CD1c-positive myeloid dendritic cell (primary cell): ENCODE results near the gene PLXNA2.

Source experiments
- DNase-seq: peaks from one replicate; pipeline ENCODE4 v3.0.0-alpha.2; 2016; ENCODE audit errors: extremely low spot score

Gene PLXNA2

GRCh38 chr1:208225954-208226937 is 17.9 kb downstream of the PLXNA2 start:
- no peak for DNase-seq

- DNase-seq = no peak
Observed at GRCh38 chr1:208224192-208224713, 19.9 kb downstream of the PLXNA2 start.

- peak; percentile 35 for DNase-seq
Observed at GRCh38 chr1:208223136-208223535, 21.0 kb downstream of the PLXNA2 start.

GRCh38 chr1:208222376-208223126 is 21.6 kb downstream of the PLXNA2 start:
- DNase-seq = no peak

GRCh38 chr1:208221291-208221622 is 22.9 kb downstream of the PLXNA2 start:
- no peak for DNase-seq

GRCh38 chr1:208219659-208220282 is 24.4 kb downstream of the PLXNA2 start:
- peak; percentile 78 for DNase-seq

GRCh38 chr1:208219098-208219658 is 25.0 kb downstream of the PLXNA2 start:
- DNase-seq = no peak

GRCh38 chr1:208218237-208219097 is 25.7 kb downstream of the PLXNA2 start:
- no peak for DNase-seq

GRCh38 chr1:208217781-208218180 is 26.4 kb downstream of the PLXNA2 start:
- no peak for DNase-seq

GRCh38 chr1:208216806-208217205 is 27.4 kb downstream of the PLXNA2 start:
- DNase-seq = no peak

GRCh38 chr1:208216062-208216461 is 28.1 kb downstream of the PLXNA2 start:
- no peak for DNase-seq

- no peak for DNase-seq
Observed at GRCh38 chr1:208215393-208215792, 28.8 kb downstream of the PLXNA2 start.

- peak; percentile 75 for DNase-seq
Observed at GRCh38 chr1:208213786-208214185, 30.4 kb downstream of the PLXNA2 start.

GRCh38 chr1:208212893-208213292 is 31.3 kb downstream of the PLXNA2 start:
- no peak for DNase-seq

- DNase-seq = peak; percentile 21
Observed at GRCh38 chr1:208211921-208212843, 32.0 kb downstream of the PLXNA2 start.

GRCh38 chr1:208209896-208210589 is 34.1 kb downstream of the PLXNA2 start:
- DNase-seq = no peak

- DNase-seq = no peak
Observed at GRCh38 chr1:208209286-208209685, 34.9 kb downstream of the PLXNA2 start.

- DNase-seq = no peak
Observed at GRCh38 chr1:208208132-208208487, 36.1 kb downstream of the PLXNA2 start.
